ENCODE measurements around the gene KRT36.

- TF ChIP-seq, protein P1, sequence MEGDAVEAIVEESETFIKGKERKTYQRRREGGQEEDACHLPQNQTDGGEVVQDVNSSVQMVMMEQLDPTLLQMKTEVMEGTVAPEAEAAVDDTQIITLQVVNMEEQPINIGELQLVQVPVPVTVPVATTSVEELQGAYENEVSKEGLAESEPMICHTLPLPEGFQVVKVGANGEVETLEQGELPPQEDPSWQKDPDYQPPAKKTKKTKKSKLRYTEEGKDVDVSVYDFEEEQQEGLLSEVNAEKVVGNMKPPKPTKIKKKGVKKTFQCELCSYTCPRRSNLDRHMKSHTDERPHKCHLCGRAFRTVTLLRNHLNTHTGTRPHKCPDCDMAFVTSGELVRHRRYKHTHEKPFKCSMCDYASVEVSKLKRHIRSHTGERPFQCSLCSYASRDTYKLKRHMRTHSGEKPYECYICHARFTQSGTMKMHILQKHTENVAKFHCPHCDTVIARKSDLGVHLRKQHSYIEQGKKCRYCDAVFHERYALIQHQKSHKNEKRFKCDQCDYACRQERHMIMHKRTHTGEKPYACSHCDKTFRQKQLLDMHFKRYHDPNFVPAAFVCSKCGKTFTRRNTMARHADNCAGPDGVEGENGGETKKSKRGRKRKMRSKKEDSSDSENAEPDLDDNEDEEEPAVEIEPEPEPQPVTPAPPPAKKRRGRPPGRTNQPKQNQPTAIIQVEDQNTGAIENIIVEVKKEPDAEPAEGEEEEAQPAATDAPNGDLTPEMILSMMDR (optimal IDR thresholded peaks at IDR 0.05 in 1 of 3, IDR thresholded peaks at IDR 0.05 in 1 of 3, conservative IDR thresholded peaks at IDR 0.05 in 1 of 3; ENCODE audit: extremely low read depth in 1 of 3, insufficient read depth in 2 of 3, low read length in 3 of 3), result no peak
- no peak for TF ChIP-seq EZH2 (IDR thresholded peaks at IDR 0.05; ENCODE audit: low read length)
Measured at GRCh38 chr17:41530062-41531048, 40.6 kb upstream of the KRT36 start.
